ENCODE data around the gene ABTB2. TPM values are rescaled to one million over a fixed set of nuclear protein-coding genes. Genes with fewer than 3 reads are reported as not detected.

The ABTB2 gene
- total and polyA plus RNA-seq, 4 donors, result 0.73 to 3.3 (median 2.7) TPM

- no peaks in the 10 kb centered on the region for H3K9me3 ChIP-seq (ENCODE audit: control insufficient read depth in 4 of 4, insufficient read depth in 3 of 4, low read length in 3 of 4)
- no peak overlapping the region for H3K9ac ChIP-seq (ENCODE audit: insufficient read depth in 1 of 2, low read length in 2 of 2)
- H3K4me1 ChIP-seq (ENCODE audit: control insufficient read depth in 5 of 5, insufficient read depth in 5 of 5, low read length in 5 of 5), result peaks cover 0 to 46% (median 4%) of the 10 kb centered on the region in 5 donors
- DNase-seq (no peak), ATAC-seq (ENCODE audit: insufficient read depth, low FRiP score) (no peak)
- no peak overlapping the region for H3K4me3 ChIP-seq
- no peaks in the 10 kb centered on the region for H3K36me3 ChIP-seq (ENCODE audit: control insufficient read depth in 4 of 4, insufficient read depth in 4 of 4, low read length in 4 of 4)
- H3K27me3 ChIP-seq (ENCODE audit: control insufficient read depth in 3 of 3, insufficient read depth in 3 of 3, low read length in 2 of 3), result no peaks in the 10 kb centered on the region
- no peak overlapping the region for H3K27ac ChIP-seq (ENCODE audit: low read depth in 1 of 2, low read length in 1 of 2)
- TF ChIP-seq CTCF (IDR thresholded peaks at IDR 0.05; ENCODE audit: control extremely low read depth, extremely low read depth), result no peak
- WGBS, 2 donors, result 94 to 95% methylated on average over 13 of the region's 13 CpGs
These were observed 174.7 kb downstream of the ABTB2 start for GRCh38 chr11:34182921-34183685.

GRCh38 chr11:34182425-34182824 is 175.4 kb downstream of the ABTB2 start:
- Histone ChIP-seq H3K4me3 (no peak overlapping the region), H3K36me3 (ENCODE audit: control insufficient read depth in 4 of 4, insufficient read depth in 4 of 4, low read length in 4 of 4) (no peaks in the 10 kb centered on the region), H3K4me1 (ENCODE audit: control insufficient read depth in 5 of 5, insufficient read depth in 5 of 5, low read length in 5 of 5) (peaks cover 0 to 46% (median 4%) of the 10 kb centered on the region in 5 donors), H3K27me3 (ENCODE audit: control insufficient read depth in 3 of 3, insufficient read depth in 3 of 3, low read length in 2 of 3) (no peaks in the 10 kb centered on the region), H3K27ac (ENCODE audit: low read depth in 1 of 2, low read length in 1 of 2) (no peak overlapping the region), H3K9ac (ENCODE audit: insufficient read depth in 1 of 2, low read length in 2 of 2) (no peak overlapping the region), H3K9me3 (ENCODE audit: control insufficient read depth in 4 of 4, insufficient read depth in 3 of 4, low read length in 3 of 4) (no peaks in the 10 kb centered on the region)
- TF ChIP-seq CTCF (IDR thresholded peaks at IDR 0.05; ENCODE audit: control extremely low read depth, extremely low read depth), result no peak
- ATAC-seq (ENCODE audit: insufficient read depth, low FRiP score) (no peak), DNase-seq (no peak)
- WGBS, 2 donors, result 90 to 96% methylated on average over 2 of the region's 2 CpGs

GRCh38 chr11:34181856-34182405 is 175.9 kb downstream of the ABTB2 start:
- WGBS, 2 donors, result 92% methylated on average over 8 of the region's 8 CpGs

More at GRCh38 chr11:34181856-34182405, 175.9 kb downstream of the ABTB2 start:
- no peak overlapping the region for H3K27ac ChIP-seq (ENCODE audit: low read depth in 1 of 2, low read length in 1 of 2)
- H3K4me1 ChIP-seq (ENCODE audit: control insufficient read depth in 5 of 5, insufficient read depth in 5 of 5, low read length in 5 of 5), result peaks cover 0 to 47% (median 4%) of the 10 kb centered on the region in 5 donors
- TF ChIP-seq CTCF (IDR thresholded peaks at IDR 0.05; ENCODE audit: control extremely low read depth, extremely low read depth), result no peak
- DNase-seq (no peak), ATAC-seq (ENCODE audit: insufficient read depth, low FRiP score) (no peak)
- H3K36me3 ChIP-seq (ENCODE audit: control insufficient read depth in 4 of 4, insufficient read depth in 4 of 4, low read length in 4 of 4), result no peaks in the 10 kb centered on the region
- H3K9ac ChIP-seq (ENCODE audit: insufficient read depth in 1 of 2, low read length in 2 of 2), result no peak overlapping the region
- no peak overlapping the region for H3K4me3 ChIP-seq
- no peaks in the 10 kb centered on the region for H3K27me3 ChIP-seq (ENCODE audit: control insufficient read depth in 3 of 3, insufficient read depth in 3 of 3, low read length in 2 of 3)
- no peaks in the 10 kb centered on the region for H3K9me3 ChIP-seq (ENCODE audit: control insufficient read depth in 4 of 4, insufficient read depth in 3 of 4, low read length in 3 of 4)
